ENCODE data around the gene SCNM1. TPM values are rescaled to one million over a fixed set of nuclear protein-coding genes. Genes with fewer than 3 reads are reported as not detected.

The SCNM1 gene
- total RNA-seq, 1 donor from 2014 or later = 64.3 TPM

DNA sequence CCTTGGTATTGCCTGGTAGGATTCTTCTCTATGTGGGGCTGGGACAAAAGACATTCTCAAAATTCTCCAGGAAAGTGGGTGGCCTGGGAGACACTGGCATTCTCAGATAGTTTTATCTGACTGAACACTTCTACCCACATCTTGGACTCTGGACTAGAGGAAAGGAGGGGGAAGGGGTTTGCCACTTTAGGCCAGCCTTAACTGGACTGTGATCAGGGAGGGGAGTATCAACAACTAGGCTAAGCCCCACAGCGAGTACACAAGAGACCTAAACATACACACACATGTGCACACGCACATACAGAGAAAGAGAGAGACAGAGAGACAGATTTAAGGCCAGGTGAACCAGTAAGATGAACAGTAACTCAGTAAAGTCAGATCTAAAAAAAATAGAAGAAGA lies 18.3 kb upstream of the SCNM1 start:
- H3K27ac Mint-ChIP-seq (ENCODE audit: unreplicated experiment) = peak overlapping the region; percentile 77
- no peaks in the 10 kb centered on the region for H3K9me3 Mint-ChIP-seq (ENCODE audit: unreplicated experiment)
- peaks cover 5% of the 10 kb centered on the region for H3K36me3 Mint-ChIP-seq (ENCODE audit: low read depth, unreplicated experiment)
- Histone ChIP-seq H3K27ac (ENCODE audit: low read depth, low read length) (no peak overlapping the region), H3K4me3 (ENCODE audit: insufficient read depth, low read depth, low read length) (no peak overlapping the region), H3K4me2 (ENCODE audit: low read length) (no peak overlapping the region), H4K20me1 (ENCODE audit: insufficient read depth, low read length) (peaks cover 12% of the 10 kb centered on the region), H3K9ac (ENCODE audit: low read length) (no peak overlapping the region), H3K27me3 (ENCODE audit: insufficient read depth, low read length) (peaks cover 2% of the 10 kb centered on the region), H3K9me3 (ENCODE audit: insufficient read depth, low read depth, low read length) (no peaks in the 10 kb centered on the region), H3K4me1 (ENCODE audit: insufficient read depth, low read length) (peaks cover 14% of the 10 kb centered on the region), H3K36me3 (ENCODE audit: insufficient read depth, low read length) (no peaks in the 10 kb centered on the region), H2AFZ (ENCODE audit: low read depth, low read length) (no peak overlapping the region), H3K79me2 (ENCODE audit: insufficient read depth, low read length) (no peaks in the 10 kb centered on the region)
- DNase-seq (ENCODE audit: low read depth) (no peak), FAIRE-seq (no peak)
- H3K4me1 Mint-ChIP-seq (ENCODE audit: low read depth, unreplicated experiment) = peaks cover 16% of the 10 kb centered on the region
- TF ChIP-seq EZH2 (IDR thresholded peaks at IDR 0.05; ENCODE audit: insufficient read depth, low read length) = no peak
- TF ChIP-seq, protein P1, sequence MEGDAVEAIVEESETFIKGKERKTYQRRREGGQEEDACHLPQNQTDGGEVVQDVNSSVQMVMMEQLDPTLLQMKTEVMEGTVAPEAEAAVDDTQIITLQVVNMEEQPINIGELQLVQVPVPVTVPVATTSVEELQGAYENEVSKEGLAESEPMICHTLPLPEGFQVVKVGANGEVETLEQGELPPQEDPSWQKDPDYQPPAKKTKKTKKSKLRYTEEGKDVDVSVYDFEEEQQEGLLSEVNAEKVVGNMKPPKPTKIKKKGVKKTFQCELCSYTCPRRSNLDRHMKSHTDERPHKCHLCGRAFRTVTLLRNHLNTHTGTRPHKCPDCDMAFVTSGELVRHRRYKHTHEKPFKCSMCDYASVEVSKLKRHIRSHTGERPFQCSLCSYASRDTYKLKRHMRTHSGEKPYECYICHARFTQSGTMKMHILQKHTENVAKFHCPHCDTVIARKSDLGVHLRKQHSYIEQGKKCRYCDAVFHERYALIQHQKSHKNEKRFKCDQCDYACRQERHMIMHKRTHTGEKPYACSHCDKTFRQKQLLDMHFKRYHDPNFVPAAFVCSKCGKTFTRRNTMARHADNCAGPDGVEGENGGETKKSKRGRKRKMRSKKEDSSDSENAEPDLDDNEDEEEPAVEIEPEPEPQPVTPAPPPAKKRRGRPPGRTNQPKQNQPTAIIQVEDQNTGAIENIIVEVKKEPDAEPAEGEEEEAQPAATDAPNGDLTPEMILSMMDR (IDR thresholded peaks at IDR 0.05; ENCODE audit: insufficient read depth, low read depth, low read length) = no peak
- no peak overlapping the region for H3K4me3 Mint-ChIP-seq (ENCODE audit: unreplicated experiment)
- peaks cover 18% of the 10 kb centered on the region for H3K27me3 Mint-ChIP-seq (ENCODE audit: low read depth, unreplicated experiment)

DNA sequence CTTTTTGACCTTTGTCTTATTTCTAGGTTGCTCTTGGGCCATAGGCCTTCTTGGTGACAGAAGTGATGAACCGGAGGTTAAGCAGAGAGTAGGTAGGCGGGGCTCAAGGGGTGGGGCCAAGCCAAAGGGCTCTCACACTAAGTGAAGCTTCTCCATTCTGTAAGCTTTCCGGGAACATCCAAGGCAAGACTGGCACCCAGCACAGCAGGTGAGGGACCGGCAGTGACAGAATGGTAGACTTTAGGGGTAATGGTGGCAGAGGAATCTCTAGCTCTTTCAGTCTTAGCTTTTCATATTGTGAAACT lies 9.5 kb upstream of the SCNM1 start, which contains the start of gene TNFAIP8L2:
Gene TNFAIP8L2 (plus strand): TSS at position 135 of the 305 bp plus-strand sequence. CDS start 2,049 bp downstream, outside the sequence.
- Histone ChIP-seq H3K9ac (ENCODE audit: low read length) (no peak within 1 kb of the TSS), H3K4me2 (ENCODE audit: low read length) (no peak within 1 kb of the TSS), H3K27me3 (ENCODE audit: insufficient read depth, low read length) (no peaks in the 10 kb centered on the region), H3K27ac (ENCODE audit: low read depth, low read length) (no peak within 1 kb of the TSS), H4K20me1 (ENCODE audit: insufficient read depth, low read length) (peaks cover 4% of the 10 kb centered on the region), H2AFZ (ENCODE audit: low read depth, low read length) (no peak within 1 kb of the TSS), H3K36me3 (ENCODE audit: insufficient read depth, low read length) (peaks cover 9% of the 10 kb centered on the region), H3K9me3 (ENCODE audit: insufficient read depth, low read depth, low read length) (no peaks in the 10 kb centered on the region), H3K79me2 (ENCODE audit: insufficient read depth, low read length) (no peaks in the 10 kb centered on the region), H3K4me3 (ENCODE audit: insufficient read depth, low read depth, low read length) (no peak within 1 kb of the TSS), H3K4me1 (ENCODE audit: insufficient read depth, low read length) (no peaks in the 10 kb centered on the region)
- H3K9me3 Mint-ChIP-seq (ENCODE audit: unreplicated experiment) = no peaks in the 10 kb centered on the region
- H3K27ac Mint-ChIP-seq (ENCODE audit: unreplicated experiment) = no peak within 1 kb of the TSS
- no peak for TF ChIP-seq EZH2 (IDR thresholded peaks at IDR 0.05; ENCODE audit: insufficient read depth, low read length)
- H3K27me3 Mint-ChIP-seq (ENCODE audit: low read depth, unreplicated experiment) = no peaks in the 10 kb centered on the region
- H3K36me3 Mint-ChIP-seq (ENCODE audit: low read depth, unreplicated experiment) = peaks cover 9% of the 10 kb centered on the region
- DNase-seq (ENCODE audit: low read depth) (no peak), FAIRE-seq (no peak)
- H3K4me1 Mint-ChIP-seq (ENCODE audit: low read depth, unreplicated experiment) = no peaks in the 10 kb centered on the region
- H3K4me3 Mint-ChIP-seq (ENCODE audit: unreplicated experiment) = no peak within 1 kb of the TSS

DNA sequence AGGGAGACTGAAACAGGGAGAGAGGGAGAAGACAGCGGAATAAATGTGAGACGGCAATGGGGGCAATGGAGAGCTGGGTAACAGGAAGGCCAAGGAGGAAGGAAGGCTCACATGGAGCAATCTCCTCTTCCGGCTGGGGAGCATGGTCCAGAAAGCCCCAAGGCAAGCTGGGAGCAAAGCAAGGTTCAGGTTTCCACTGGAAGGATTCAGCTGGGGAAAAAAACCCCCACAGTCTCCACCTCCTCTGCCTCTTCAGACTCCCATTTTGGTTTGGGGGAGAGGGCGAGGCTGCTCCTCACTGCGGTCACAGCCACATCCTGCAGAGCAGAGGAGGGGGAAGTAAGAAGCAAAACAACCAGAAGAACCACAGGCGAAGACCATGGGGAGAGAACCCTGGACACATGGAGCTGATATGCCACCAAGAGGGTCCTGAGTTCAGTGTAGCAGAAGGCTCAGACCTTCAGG lies 8.8 kb upstream of the SCNM1 start:
- no peaks in the 10 kb centered on the region for H3K27me3 Mint-ChIP-seq (ENCODE audit: low read depth, unreplicated experiment)
- no peak overlapping the region for H3K27ac Mint-ChIP-seq (ENCODE audit: unreplicated experiment)
- Histone ChIP-seq H3K9ac (ENCODE audit: low read length) (no peak overlapping the region), H3K9me3 (ENCODE audit: insufficient read depth, low read depth, low read length) (no peaks in the 10 kb centered on the region), H3K4me1 (ENCODE audit: insufficient read depth, low read length) (no peaks in the 10 kb centered on the region), H2AFZ (ENCODE audit: low read depth, low read length) (no peak overlapping the region), H4K20me1 (ENCODE audit: insufficient read depth, low read length) (peaks cover 4% of the 10 kb centered on the region), H3K4me3 (ENCODE audit: insufficient read depth, low read depth, low read length) (no peak overlapping the region), H3K4me2 (ENCODE audit: low read length) (no peak overlapping the region), H3K79me2 (ENCODE audit: insufficient read depth, low read length) (no peaks in the 10 kb centered on the region), H3K27me3 (ENCODE audit: insufficient read depth, low read length) (no peaks in the 10 kb centered on the region), H3K27ac (ENCODE audit: low read depth, low read length) (no peak overlapping the region), H3K36me3 (ENCODE audit: insufficient read depth, low read length) (peaks cover 12% of the 10 kb centered on the region)
- H3K4me3 Mint-ChIP-seq (ENCODE audit: unreplicated experiment) = no peak overlapping the region
- no peak for DNase-seq (ENCODE audit: low read depth)
- no peaks in the 10 kb centered on the region for H3K4me1 Mint-ChIP-seq (ENCODE audit: low read depth, unreplicated experiment)
- peaks cover 13% of the 10 kb centered on the region for H3K36me3 Mint-ChIP-seq (ENCODE audit: low read depth, unreplicated experiment)
- H3K9me3 Mint-ChIP-seq (ENCODE audit: unreplicated experiment) = no peaks in the 10 kb centered on the region
- no peak for FAIRE-seq
- no peak for TF ChIP-seq EZH2 (IDR thresholded peaks at IDR 0.05; ENCODE audit: insufficient read depth, low read length)
- TF ChIP-seq, protein P1 (IDR thresholded peaks at IDR 0.05; ENCODE audit: insufficient read depth, low read depth, low read length) = no peak
